ENCODE measurements around the gene KIF19. TPM values are rescaled to one million over a fixed set of nuclear protein-coding genes. Genes with fewer than 3 reads are reported as not detected.

Gene KIF19
- total RNA-seq, 1 experiment from 2014 or later = 0.15 TPM

DNA sequence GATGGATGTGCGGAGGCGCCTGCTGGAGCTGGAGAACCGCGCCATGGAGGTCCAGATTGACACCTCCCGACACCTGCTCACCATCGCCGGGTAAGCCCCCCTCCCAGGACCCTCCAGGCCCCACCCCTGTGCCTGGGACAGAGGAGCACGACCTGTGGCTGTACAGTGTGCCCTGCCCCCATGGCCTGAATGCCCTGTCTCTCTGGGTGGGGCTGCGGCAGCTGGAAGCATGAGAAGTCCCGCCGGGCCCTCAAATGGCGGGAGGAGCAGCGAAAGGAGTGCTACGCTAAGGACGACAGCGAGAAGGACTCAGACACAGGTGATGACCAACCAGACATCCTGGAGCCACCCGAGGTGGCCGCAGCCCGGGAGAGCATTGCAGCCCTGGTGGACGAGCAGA, 24.5 kb downstream of the KIF19 start:
- H3K4me1 ChIP-seq (ENCODE audit: control insufficient read depth in 1 of 2, insufficient read depth in 2 of 2, low read length in 2 of 2) = peaks cover 7 to 18% of the 10 kb centered on the region in 2 experiments; a peak in 3 of 4 replicates
- H3K4me2 ChIP-seq (ENCODE audit: low read length) = no peak overlapping the region
- no peak overlapping the region for H2AFZ ChIP-seq (ENCODE audit: low read depth, low read length, poor library complexity, severe bottlenecking)
- H4K20me1 ChIP-seq (ENCODE audit: insufficient read depth) = no peaks in the 10 kb centered on the region
- H3K9ac ChIP-seq (ENCODE audit: low read length) = no peak overlapping the region
- no peaks in the 10 kb centered on the region for H3K79me2 ChIP-seq (ENCODE audit: insufficient read depth, low read length)
- H3K9me3 ChIP-seq (ENCODE audit: control insufficient read depth in 1 of 2, insufficient read depth in 1 of 2, low read depth in 1 of 2, low read length in 2 of 2) = no peaks in the 10 kb centered on the region
- no peaks in the 10 kb centered on the region; the same call in 1 of the 2 replicates for H3K27me3 ChIP-seq (ENCODE audit: insufficient read depth, low read length)
- H3K27ac ChIP-seq (ENCODE audit: low read depth, low read length) = no peak overlapping the region
- H3K36me3 ChIP-seq (ENCODE audit: control insufficient read depth in 1 of 2, insufficient read depth in 2 of 2, low read length in 2 of 2) = no peaks in the 10 kb centered on the region
- ChIA-PET RAD21 (ENCODE audit: low non-redundant PET in 1 of 2, low total read pairs in 2 of 2, uncharacterized antibody in 2 of 2, unreplicated experiment in 2 of 2) (no interaction called here), POLR2A (no interaction called here), CTCF (interaction anchor here (2.2 kb wide), 1 partner anchor 18 kb away, joined by 14 read pairs; the partner anchor contains the start of gene GPR142)
- no peaks in the 10 kb centered on the region for H3K9me2 ChIP-seq (ENCODE audit: insufficient read depth)
- TF ChIP-seq CEBPB (IDR thresholded peaks at IDR 0.05; ENCODE audit: low read depth) (no peak), EZH2 (IDR thresholded peaks at IDR 0.05) (no peak), TCF7L2 (IDR thresholded peaks at IDR 0.05; ENCODE audit: borderline replicate concordance, extremely low read depth, insufficient read depth, insufficient read length) (no peak), CBX3 (IDR thresholded peaks at IDR 0.05; ENCODE audit: low read depth) (no peak), EZH2phosphoT487 (IDR thresholded peaks at IDR 0.05; ENCODE audit: borderline replicate concordance) (no peak), JUND (IDR thresholded peaks at IDR 0.05) (no peak), EGR1 (IDR thresholded peaks at IDR 0.05; ENCODE audit: low read depth) (no peak), POLR2AphosphoS5 (IDR thresholded peaks at IDR 0.05; ENCODE audit: low read depth, low read length) (no peak), ELF1 (IDR thresholded peaks at IDR 0.05; ENCODE audit: borderline replicate concordance, low read depth) (no peak), FOSL1 (IDR thresholded peaks at IDR 0.05; ENCODE audit: low read depth) (no peak), ZNF274 (IDR thresholded peaks at IDR 0.05; ENCODE audit: low read depth, low read length) (no peak), SRF (IDR thresholded peaks at IDR 0.05; ENCODE audit: low read depth) (no peak), SIN3A (IDR thresholded peaks at IDR 0.05; ENCODE audit: low read depth) (no peak), POLR2A (IDR thresholded peaks at IDR 0.05; ENCODE audit: borderline replicate concordance, extremely low read depth, insufficient read depth, insufficient read length) (no peak), RAD21 (IDR thresholded peaks at IDR 0.05; ENCODE audit: low read depth) (no peak), SP1 (IDR thresholded peaks at IDR 0.05; ENCODE audit: low read depth) (no peak)
- TF ChIP-seq, protein P1, sequence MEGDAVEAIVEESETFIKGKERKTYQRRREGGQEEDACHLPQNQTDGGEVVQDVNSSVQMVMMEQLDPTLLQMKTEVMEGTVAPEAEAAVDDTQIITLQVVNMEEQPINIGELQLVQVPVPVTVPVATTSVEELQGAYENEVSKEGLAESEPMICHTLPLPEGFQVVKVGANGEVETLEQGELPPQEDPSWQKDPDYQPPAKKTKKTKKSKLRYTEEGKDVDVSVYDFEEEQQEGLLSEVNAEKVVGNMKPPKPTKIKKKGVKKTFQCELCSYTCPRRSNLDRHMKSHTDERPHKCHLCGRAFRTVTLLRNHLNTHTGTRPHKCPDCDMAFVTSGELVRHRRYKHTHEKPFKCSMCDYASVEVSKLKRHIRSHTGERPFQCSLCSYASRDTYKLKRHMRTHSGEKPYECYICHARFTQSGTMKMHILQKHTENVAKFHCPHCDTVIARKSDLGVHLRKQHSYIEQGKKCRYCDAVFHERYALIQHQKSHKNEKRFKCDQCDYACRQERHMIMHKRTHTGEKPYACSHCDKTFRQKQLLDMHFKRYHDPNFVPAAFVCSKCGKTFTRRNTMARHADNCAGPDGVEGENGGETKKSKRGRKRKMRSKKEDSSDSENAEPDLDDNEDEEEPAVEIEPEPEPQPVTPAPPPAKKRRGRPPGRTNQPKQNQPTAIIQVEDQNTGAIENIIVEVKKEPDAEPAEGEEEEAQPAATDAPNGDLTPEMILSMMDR (IDR thresholded peaks at IDR 0.05 in 2 of 3, conservative IDR thresholded peaks at IDR 0.05 in 1 of 3; ENCODE audit: borderline replicate concordance in 1 of 3, insufficient read depth in 1 of 3, low read depth in 2 of 3, low read length in 2 of 3) = no peak
- TF ChIP-seq, protein P2, sequence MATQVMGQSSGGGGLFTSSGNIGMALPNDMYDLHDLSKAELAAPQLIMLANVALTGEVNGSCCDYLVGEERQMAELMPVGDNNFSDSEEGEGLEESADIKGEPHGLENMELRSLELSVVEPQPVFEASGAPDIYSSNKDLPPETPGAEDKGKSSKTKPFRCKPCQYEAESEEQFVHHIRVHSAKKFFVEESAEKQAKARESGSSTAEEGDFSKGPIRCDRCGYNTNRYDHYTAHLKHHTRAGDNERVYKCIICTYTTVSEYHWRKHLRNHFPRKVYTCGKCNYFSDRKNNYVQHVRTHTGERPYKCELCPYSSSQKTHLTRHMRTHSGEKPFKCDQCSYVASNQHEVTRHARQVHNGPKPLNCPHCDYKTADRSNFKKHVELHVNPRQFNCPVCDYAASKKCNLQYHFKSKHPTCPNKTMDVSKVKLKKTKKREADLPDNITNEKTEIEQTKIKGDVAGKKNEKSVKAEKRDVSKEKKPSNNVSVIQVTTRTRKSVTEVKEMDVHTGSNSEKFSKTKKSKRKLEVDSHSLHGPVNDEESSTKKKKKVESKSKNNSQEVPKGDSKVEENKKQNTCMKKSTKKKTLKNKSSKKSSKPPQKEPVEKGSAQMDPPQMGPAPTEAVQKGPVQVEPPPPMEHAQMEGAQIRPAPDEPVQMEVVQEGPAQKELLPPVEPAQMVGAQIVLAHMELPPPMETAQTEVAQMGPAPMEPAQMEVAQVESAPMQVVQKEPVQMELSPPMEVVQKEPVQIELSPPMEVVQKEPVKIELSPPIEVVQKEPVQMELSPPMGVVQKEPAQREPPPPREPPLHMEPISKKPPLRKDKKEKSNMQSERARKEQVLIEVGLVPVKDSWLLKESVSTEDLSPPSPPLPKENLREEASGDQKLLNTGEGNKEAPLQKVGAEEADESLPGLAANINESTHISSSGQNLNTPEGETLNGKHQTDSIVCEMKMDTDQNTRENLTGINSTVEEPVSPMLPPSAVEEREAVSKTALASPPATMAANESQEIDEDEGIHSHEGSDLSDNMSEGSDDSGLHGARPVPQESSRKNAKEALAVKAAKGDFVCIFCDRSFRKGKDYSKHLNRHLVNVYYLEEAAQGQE (IDR thresholded peaks at IDR 0.05; ENCODE audit: low read depth) = no peak
- TF ChIP-seq, protein P3, sequence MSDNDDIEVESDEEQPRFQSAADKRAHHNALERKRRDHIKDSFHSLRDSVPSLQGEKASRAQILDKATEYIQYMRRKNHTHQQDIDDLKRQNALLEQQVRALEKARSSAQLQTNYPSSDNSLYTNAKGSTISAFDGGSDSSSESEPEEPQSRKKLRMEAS (IDR thresholded peaks at IDR 0.05) = no peak
- no peak for DNase-seq (ENCODE audit: low read depth, low spot score)
- intact Hi-C loops (cut with micrococcal nuclease) = loop anchor here (5.0 kb wide), 1 partner anchor 138 kb away; the partner anchor contains the start of gene TTYH2
- no peak overlapping the region for H3K4me3 ChIP-seq (replicated peaks in 1 of 2; ENCODE audit: low read depth in 1 of 2, low read length in 2 of 2)
- no TSS peak for BruUV-seq (replicated peaks)
- no peak for ATAC-seq
